SJCRH30 (cell line): ENCODE results near the gene MT1F. TPM values are rescaled to one million over a fixed set of nuclear protein-coding genes. Genes with fewer than 3 reads are reported as not detected.

ENCODE experiments used
- DNase-seq, 2 experiments: peaks; one replicate each; pipeline ENCODE4 v3.0.0-alpha.2; 2015 to 2020
- H3K27ac ChIP-seq: fragments of 250-450 bp; sonication (Bioruptor Pico); 2 replicates; pipeline ENCODE4 v1.5.1; 2020; ENCODE audit warnings: mild to moderate bottlenecking, moderate library complexity
- H3K27me3 ChIP-seq: fragments of 250-450 bp; sonication (Bioruptor Pico); 2 replicates; pipeline ENCODE4 v1.5.1; 2020; ENCODE audit warnings: mild to moderate bottlenecking, moderate library complexity
- H3K36me3 ChIP-seq: fragments of 250-450 bp; sonication (Bioruptor Pico); 2 replicates; pipeline ENCODE4 v1.5.1; 2020; ENCODE audit warnings: mild to moderate bottlenecking, moderate library complexity
- H3K4me1 ChIP-seq: fragments of 250-450 bp; sonication (Bioruptor Pico); 2 replicates; pipeline ENCODE4 v1.5.1; 2020; ENCODE audit warnings: mild to moderate bottlenecking, moderate library complexity
- H3K4me3 ChIP-seq: fragments of 250-450 bp; sonication (Bioruptor Pico); 2 replicates; pipeline ENCODE4 v1.5.1; 2020; ENCODE audit warnings: mild to moderate bottlenecking, moderate library complexity
- H3K9me3 ChIP-seq: fragments of 250-450 bp; sonication (Bioruptor Pico); replicated peaks from 2 replicates; pipeline ENCODE4 v1.5.1; 2020; ENCODE audit warnings: mild to moderate bottlenecking, moderate library complexity
- total RNA-seq: library from RNA; depleted of rRNA; stranded (reverse); fragments of >200 nt; shearing (Covaris generic); gene quantifications from 2 replicates; pipeline ENCODE4 v1.2.3, GENCODE V29; 2014; rRNA removed

Gene MT1F
- total RNA-seq = not detected in 2 replicates

- no peak within 1 kb of the TSS for H3K27ac ChIP-seq
- H3K4me1 ChIP-seq = no peaks in the 10 kb centered on the region
- H3K9me3 ChIP-seq = no peaks in the 10 kb centered on the region
- no peaks in the 10 kb centered on the region for H3K36me3 ChIP-seq
- no peak within 1 kb of the TSS for H3K4me3 ChIP-seq
- H3K27me3 ChIP-seq = peaks cover 31% of the 10 kb centered on the region
- DNase-seq = no peak
These were observed at the start of gene MT1F for GRCh38 chr16:56657555-56658326. MT1F (plus strand) TSS chr16:56657959; CDS start chr16:56658059, 100 bp downstream.

- peak within 1 kb of the TSS; percentile 67 for H3K4me3 ChIP-seq
These were observed 49.5 kb upstream of the MT1F start, which contains the start of gene MT2A for GRCh38 chr16:56608043-56608875. MT2A (plus strand) TSS chr16:56608584; CDS start chr16:56608656, 72 bp downstream.

GRCh38 chr16:56608876-56609462, 48.8 kb upstream of the MT1F start:
- Histone ChIP-seq H3K27ac (peak overlapping the region; percentile 89), H3K4me1 (peaks cover 34% of the 10 kb centered on the region)
- DNase-seq = peak; percentile 37 to 51

More at GRCh38 chr16:56608043-56608875, 49.5 kb upstream of the MT1F start, which contains the start of gene MT2A:
- Histone ChIP-seq H3K27ac (peak within 1 kb of the TSS; percentile 89), H3K4me1 (peaks cover 34% of the 10 kb centered on the region), H3K36me3 (no peaks in the 10 kb centered on the region), H3K27me3 (no peaks in the 10 kb centered on the region), H3K9me3 (no peaks in the 10 kb centered on the region)
- peak; percentile 96 to 98 for DNase-seq

GRCh38 chr16:56609463-56609921, 48.3 kb upstream of the MT1F start:
- Histone ChIP-seq H3K4me1 (peaks cover 34% of the 10 kb centered on the region), H3K9me3 (no peaks in the 10 kb centered on the region), H3K4me3 (peak overlapping the region; percentile 67), H3K27ac (peak overlapping the region; percentile 89), H3K36me3 (no peaks in the 10 kb centered on the region), H3K27me3 (no peaks in the 10 kb centered on the region)
- DNase-seq = peak; percentile 81 to 88

More at GRCh38 chr16:56608876-56609462, 48.8 kb upstream of the MT1F start:
- H3K36me3 ChIP-seq = no peaks in the 10 kb centered on the region
- no peaks in the 10 kb centered on the region for H3K9me3 ChIP-seq
- H3K4me3 ChIP-seq = peak overlapping the region; percentile 67
- H3K27me3 ChIP-seq = no peaks in the 10 kb centered on the region

- peaks cover 34% of the 10 kb centered on the region for H3K4me1 ChIP-seq
- H3K4me3 ChIP-seq = peak overlapping the region; percentile 67
- no peaks in the 10 kb centered on the region for H3K36me3 ChIP-seq
- H3K27ac ChIP-seq = peak overlapping the region; percentile 89
- no peaks in the 10 kb centered on the region for H3K9me3 ChIP-seq
- no peaks in the 10 kb centered on the region for H3K27me3 ChIP-seq
- peak; percentile 51 to 69 for DNase-seq
These were observed 47.6 kb upstream of the MT1F start for GRCh38 chr16:56610017-56610608.

- Histone ChIP-seq H3K9me3 (no peaks in the 10 kb centered on the region), H3K4me3 (no peak overlapping the region), H3K36me3 (no peaks in the 10 kb centered on the region), H3K27me3 (no peaks in the 10 kb centered on the region), H3K4me1 (peaks cover 34% of the 10 kb centered on the region), H3K27ac (peak overlapping the region; percentile 89)
- peak in 1 of 2 experiments; percentile 17 for DNase-seq
These were observed 47.1 kb upstream of the MT1F start for GRCh38 chr16:56610609-56611111.

GRCh38 chr16:56611281-56611833, 46.4 kb upstream of the MT1F start:
- peak in 1 of 2 experiments; percentile 47 for DNase-seq
- Histone ChIP-seq H3K27me3 (no peaks in the 10 kb centered on the region), H3K9me3 (no peaks in the 10 kb centered on the region), H3K36me3 (no peaks in the 10 kb centered on the region), H3K27ac (no peak overlapping the region), H3K4me3 (no peak overlapping the region), H3K4me1 (peaks cover 34% of the 10 kb centered on the region)

- peaks cover 4% of the 10 kb centered on the region; the same call in 1 of the 2 replicates for H3K27me3 ChIP-seq
- no peak for DNase-seq
- no peak overlapping the region for H3K27ac ChIP-seq
- H3K4me3 ChIP-seq = no peak overlapping the region
- no peaks in the 10 kb centered on the region for H3K9me3 ChIP-seq
- H3K4me1 ChIP-seq = peaks cover 19% of the 10 kb centered on the region
- no peaks in the 10 kb centered on the region for H3K36me3 ChIP-seq
These were observed 44.1 kb upstream of the MT1F start for GRCh38 chr16:56613706-56614105.

- Histone ChIP-seq H3K4me3 (no peak overlapping the region), H3K9me3 (no peaks in the 10 kb centered on the region), H3K27ac (no peak overlapping the region), H3K27me3 (peaks cover 10% of the 10 kb centered on the region; the same call in 1 of the 2 replicates), H3K36me3 (no peaks in the 10 kb centered on the region), H3K4me1 (peaks cover 19% of the 10 kb centered on the region)
- no peak for DNase-seq
These were observed 43.2 kb upstream of the MT1F start for GRCh38 chr16:56614549-56614991.

GRCh38 chr16:56615353-56615752, 42.4 kb upstream of the MT1F start:
- Histone ChIP-seq H3K9me3 (no peaks in the 10 kb centered on the region), H3K4me3 (no peak overlapping the region), H3K4me1 (peaks cover 14% of the 10 kb centered on the region), H3K27ac (no peak overlapping the region), H3K36me3 (no peaks in the 10 kb centered on the region), H3K27me3 (peaks cover 15% of the 10 kb centered on the region)
- no peak for DNase-seq

GRCh38 chr16:56616608-56617211, 41.0 kb upstream of the MT1F start:
- Histone ChIP-seq H3K27me3 (peaks cover 15% of the 10 kb centered on the region), H3K4me3 (no peak overlapping the region), H3K4me1 (peaks cover under 1% of the 10 kb centered on the region), H3K36me3 (no peaks in the 10 kb centered on the region), H3K27ac (no peak overlapping the region), H3K9me3 (no peaks in the 10 kb centered on the region)
- DNase-seq = no peak

GRCh38 chr16:56617212-56618085, 40.3 kb upstream of the MT1F start:
- Histone ChIP-seq H3K27ac (no peak overlapping the region), H3K4me1 (no peaks in the 10 kb centered on the region), H3K36me3 (no peaks in the 10 kb centered on the region), H3K27me3 (peaks cover 15% of the 10 kb centered on the region), H3K9me3 (no peaks in the 10 kb centered on the region), H3K4me3 (no peak overlapping the region)
- no peak for DNase-seq

- no peaks in the 10 kb centered on the region for H3K36me3 ChIP-seq
- no peak for DNase-seq
- no peak overlapping the region for H3K4me3 ChIP-seq
- no peaks in the 10 kb centered on the region for H3K9me3 ChIP-seq
- no peak overlapping the region for H3K27ac ChIP-seq
- no peaks in the 10 kb centered on the region for H3K4me1 ChIP-seq
- H3K27me3 ChIP-seq = peaks cover 15% of the 10 kb centered on the region
These were observed 39.6 kb upstream of the MT1F start for GRCh38 chr16:56618138-56618537.
